Spleen (tissue), 11 donors: ENCODE results near the gene RS1. TPM values are rescaled to one million over a fixed set of nuclear protein-coding genes. Genes with fewer than 3 reads are reported as not detected.

ENCODE experiments used
- DNase-seq: peaks from one replicate; pipeline ENCODE4 v3.0.0-alpha.2; 2020
- H3K27ac ChIP-seq, 8 donors: fragments of 200-600 bp; sonication (generic) in 7 of 8; 1 replicate in 4 of 8; 2 replicates in 4 of 8; pipeline versions ENCODE4 v1.5.0 to v1.8.0; 2016 to 2021; ENCODE audit warnings: inconsistent platforms in 4 of 8, mild to moderate bottlenecking in 4 of 8, moderate library complexity in 1 of 8
- H3K27me3 ChIP-seq, 7 donors: fragments of 200-600 bp; sonication (generic) in 6 of 7; replicated peaks in 1 of 7; 1 replicate in 4 of 7; 2 replicates in 3 of 7; pipeline versions ENCODE4 v1.5.0 to v1.8.0; 2016 to 2021; ENCODE audit warnings: inconsistent platforms in 3 of 7, mild to moderate bottlenecking in 1 of 7
- H3K36me3 ChIP-seq, 6 donors: fragments of 200-600 bp; sonication (generic) in 5 of 6; 1 replicate in 4 of 6; 2 replicates in 2 of 6; pipeline versions ENCODE4 v1.5.0 to v1.8.0; 2016 to 2021; ENCODE audit warnings: inconsistent platforms in 2 of 6
- H3K4me1 ChIP-seq, 6 donors: fragments of 200-600 bp; sonication (generic) in 5 of 6; 1 replicate in 3 of 6; 2 replicates in 3 of 6; pipeline versions ENCODE4 v1.5.0 to v1.8.0; 2016 to 2021; ENCODE audit warnings: inconsistent platforms in 3 of 6
- H3K4me3 ChIP-seq, 8 donors: fragments of 200-600 bp; sonication (generic) in 7 of 8; 1 replicate in 4 of 8; 2 replicates in 4 of 8; pipeline versions ENCODE4 v1.5.0 to v1.8.0; 2016 to 2021; ENCODE audit warnings: inconsistent platforms in 4 of 8, mild to moderate bottlenecking in 4 of 8, moderate library complexity in 2 of 8
- H3K9me3 ChIP-seq, 8 donors: fragments of 200-600 bp; sonication (generic) in 7 of 8; 1 replicate in 4 of 8; 2 replicates in 4 of 8; pipeline versions ENCODE4 v1.5.0 to v1.8.0; 2016 to 2021; ENCODE audit warnings: inconsistent platforms in 4 of 8
- POLR2A ChIP-seq, 3 donors: fragments of 450-650 bp; IDR thresholded peaks; one replicate each; pipeline ENCODE4 v1.5.1; 2017; ENCODE audit warnings: antibody characterized with exemption in 3 of 3, mild to moderate bottlenecking in 1 of 3
- POLR2AphosphoS5 ChIP-seq, 3 donors: sonication (generic); formaldehyde crosslinking; IDR thresholded peaks; one replicate each; pipeline ENCODE4 v1.5.1; 2017; ENCODE audit warnings: antibody characterized with exemption in 3 of 3
- WGBS, 5 donors: extraction: QIAGEN DNeasy Blood & Tissue Kit in 3 of 5; methylation state at CpG; one replicate each; pipeline versions ENCODE4 v1.1.5 to v1.1.7; 2013 to 2018; 5-methylcytosine and 5-hydroxymethylcytosine counted together
- intact Hi-C: fragments of 100-400 bp; cut with DNase I; formaldehyde crosslinking; loops from one replicate; pipeline ENCODE4 v1.15.0; 2023; ENCODE audit warnings: low total_unique reads
- polyA plus RNA-seq, 3 donors: library from polyadenylated mRNA; stranded (reverse); fragments of 200-250 nt; gene quantifications; one replicate each; pipeline ENCODE4 v1.2.1, GENCODE V29; 2013
- total RNA-seq, 7 donors: library from RNA; depleted of rRNA in 3 of 7; stranded (reverse); fragments of >200 nt in 3 of 7; fragmentation: NEBNext Ultra II Directional in 4 of 7; extraction: Animal tissue kit (Norgen Biotek cat#: 25700) in 4 of 7; gene quantifications; one replicate each; pipeline versions ENCODE4 v1.1.0 to v1.2.1, GENCODE V29; 2016 to 2021
- TF ChIP-seq, protein P1 (sequence below), 11 experiments: fragments of 200-600 bp in 7 of 11; fragments of 450-650 bp in 4 of 11; sonication (generic) in 4 of 11; IDR thresholded peaks in 8 of 11; conservative IDR thresholded peaks in 3 of 11; 1 replicate in 7 of 11; 2 replicates in 4 of 11; pipeline versions ENCODE4 v1.4.0 to v1.8.0; 2016 to 2021; ENCODE audit warnings: antibody characterized with exemption in 11 of 11, inconsistent platforms in 4 of 11, mild to moderate bottlenecking in 1 of 11
- donor health status: healthy with polysubstance abuse.
- donor health status: DM: no; HTN: no; CAD: no; lungs with moderate emphysema.
- donor health status: DM: no; HTN: no; CAD: no.
- donor health status: Bipolar disorder and iron deficiency.
- donor health status: healthy.
- donor health status: DM: no; HTN: no; CAD: no.
- donor health status: DM: yes; HTN: yes; CAD: no.

Gene RS1
- total and polyA plus RNA-seq, 10 donors = 0.04 TPM; not detected in 9

DNA sequence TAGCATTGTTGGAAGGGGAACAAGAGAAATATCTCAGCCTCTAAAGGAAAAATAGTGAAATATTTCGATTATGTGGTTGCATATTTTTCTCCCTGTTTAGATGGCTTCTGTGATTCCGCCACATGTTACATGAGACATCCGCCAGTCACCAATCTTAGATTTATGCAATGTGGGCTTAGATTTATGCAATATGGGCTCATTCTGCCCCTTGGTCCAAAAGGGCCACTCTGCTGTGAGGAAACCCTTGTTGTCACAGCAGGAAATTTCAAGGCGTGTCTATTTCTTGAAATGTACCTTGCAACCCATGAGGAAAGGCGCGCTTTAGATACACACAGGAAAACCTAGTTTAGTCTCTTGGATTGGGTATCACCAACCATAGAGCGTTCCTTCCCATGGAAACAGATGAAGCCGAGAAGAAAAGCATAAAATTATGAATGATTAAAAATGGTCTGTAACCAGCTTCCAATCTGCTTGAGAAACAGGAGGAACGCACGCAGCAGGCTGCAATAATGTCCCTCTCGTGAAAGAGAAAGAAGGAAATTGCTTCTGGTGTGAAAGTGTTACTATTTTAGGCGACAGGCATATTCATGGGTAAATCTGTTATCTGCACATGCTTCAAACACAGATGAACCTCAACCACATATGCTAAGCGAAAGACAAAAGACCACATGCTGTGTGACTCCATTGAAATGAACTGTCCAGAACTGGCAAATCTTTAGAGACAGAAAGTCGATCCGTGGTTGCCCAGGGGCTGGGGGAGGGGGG, 3.7 kb downstream of the RS1 start:
- H3K4me3 ChIP-seq = no peak overlapping the region
- 31 to 59% (median 45%) methylated on average over 15 of the region's 15 CpGs for WGBS, 5 donors
- no peaks in the 10 kb centered on the region for H3K36me3 ChIP-seq
- TF ChIP-seq POLR2A (IDR thresholded peaks at IDR 0.05) (no peak), POLR2AphosphoS5 (IDR thresholded peaks at IDR 0.05) (no peak)
- TF ChIP-seq, protein P1, sequence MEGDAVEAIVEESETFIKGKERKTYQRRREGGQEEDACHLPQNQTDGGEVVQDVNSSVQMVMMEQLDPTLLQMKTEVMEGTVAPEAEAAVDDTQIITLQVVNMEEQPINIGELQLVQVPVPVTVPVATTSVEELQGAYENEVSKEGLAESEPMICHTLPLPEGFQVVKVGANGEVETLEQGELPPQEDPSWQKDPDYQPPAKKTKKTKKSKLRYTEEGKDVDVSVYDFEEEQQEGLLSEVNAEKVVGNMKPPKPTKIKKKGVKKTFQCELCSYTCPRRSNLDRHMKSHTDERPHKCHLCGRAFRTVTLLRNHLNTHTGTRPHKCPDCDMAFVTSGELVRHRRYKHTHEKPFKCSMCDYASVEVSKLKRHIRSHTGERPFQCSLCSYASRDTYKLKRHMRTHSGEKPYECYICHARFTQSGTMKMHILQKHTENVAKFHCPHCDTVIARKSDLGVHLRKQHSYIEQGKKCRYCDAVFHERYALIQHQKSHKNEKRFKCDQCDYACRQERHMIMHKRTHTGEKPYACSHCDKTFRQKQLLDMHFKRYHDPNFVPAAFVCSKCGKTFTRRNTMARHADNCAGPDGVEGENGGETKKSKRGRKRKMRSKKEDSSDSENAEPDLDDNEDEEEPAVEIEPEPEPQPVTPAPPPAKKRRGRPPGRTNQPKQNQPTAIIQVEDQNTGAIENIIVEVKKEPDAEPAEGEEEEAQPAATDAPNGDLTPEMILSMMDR (IDR thresholded peaks at IDR 0.05 in 8 of 11, conservative IDR thresholded peaks at IDR 0.05 in 3 of 11) = no peak
- peaks cover 0 to 6% (median 0%) of the 10 kb centered on the region in 6 donors for H3K4me1 ChIP-seq
- DNase-seq = no peak
- H3K9me3 ChIP-seq = no peaks in the 10 kb centered on the region
- H3K27me3 ChIP-seq = no peaks in the 10 kb centered on the region
- intact Hi-C loops = no loop called here
- peak overlapping the region in 4 of 8 donors; percentile 17 to 58 (median 48) for H3K27ac ChIP-seq

DNA sequence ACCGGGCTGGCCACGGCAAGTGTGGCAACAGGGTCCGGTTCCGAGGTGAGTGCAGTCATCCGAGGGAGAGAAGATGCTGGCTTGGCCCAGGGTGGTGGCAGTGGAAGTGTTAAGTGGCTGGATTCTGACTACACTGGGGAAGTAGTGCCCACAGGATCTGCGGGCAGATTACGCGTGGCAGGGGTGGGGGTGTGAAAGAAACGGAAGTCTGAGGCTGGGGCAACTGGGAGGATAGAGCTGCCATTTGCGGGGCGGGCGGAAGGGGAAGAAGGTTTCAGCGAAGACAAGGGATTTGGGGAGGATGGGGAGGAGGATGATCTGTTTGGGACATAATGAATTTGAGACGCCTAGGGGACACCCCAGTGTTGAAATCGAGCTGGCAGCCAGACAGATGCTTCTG, 5.3 kb downstream of the RS1 start:
- intact Hi-C loops = no loop called here
- no peak for DNase-seq
- H3K4me1 ChIP-seq = peaks cover 0 to 6% (median 0%) of the 10 kb centered on the region in 6 donors

DNA sequence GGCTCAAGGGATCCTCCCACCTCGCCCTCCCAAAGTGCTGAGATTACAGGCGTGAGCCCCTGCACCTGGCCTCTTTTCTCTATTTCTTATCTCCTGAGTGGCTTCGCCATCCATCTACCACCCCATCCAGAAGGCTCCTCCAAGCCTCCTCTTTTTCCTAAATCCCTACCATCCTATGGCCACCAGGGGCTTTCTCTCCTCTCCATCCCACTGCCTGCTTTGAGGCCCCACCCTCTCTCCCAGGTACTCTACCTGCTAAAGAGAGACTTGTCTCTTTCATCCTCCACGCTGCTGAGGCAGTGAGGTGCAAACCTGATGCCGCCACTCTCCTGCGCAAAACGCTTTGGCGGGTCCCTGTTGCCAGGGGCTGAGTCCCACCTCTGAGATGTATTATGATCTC, 7.0 kb downstream of the RS1 start:
- no peaks in the 10 kb centered on the region for H3K27me3 ChIP-seq
- WGBS, 5 donors = 83 to 93% (median 87%) methylated on average over 5 to 8 of the region's 8 CpGs
- peaks cover 0 to 6% (median 0%) of the 10 kb centered on the region in 6 donors for H3K4me1 ChIP-seq
- no peaks in the 10 kb centered on the region for H3K9me3 ChIP-seq
- no peak for DNase-seq
- H3K36me3 ChIP-seq = no peaks in the 10 kb centered on the region
- H3K27ac ChIP-seq = no peak overlapping the region
- intact Hi-C loops = no loop called here
- H3K4me3 ChIP-seq = no peak overlapping the region
- TF ChIP-seq POLR2AphosphoS5 (IDR thresholded peaks at IDR 0.05) (no peak), POLR2A (IDR thresholded peaks at IDR 0.05) (no peak)
- TF ChIP-seq, protein P1 (IDR thresholded peaks at IDR 0.05 in 8 of 11, conservative IDR thresholded peaks at IDR 0.05 in 3 of 11) = no peak

More for the DNA sequence above, 5.3 kb downstream of the RS1 start:
- no peak overlapping the region for H3K4me3 ChIP-seq
- no peaks in the 10 kb centered on the region for H3K9me3 ChIP-seq
- no peaks in the 10 kb centered on the region for H3K27me3 ChIP-seq
- no peaks in the 10 kb centered on the region for H3K36me3 ChIP-seq
- TF ChIP-seq, protein P1 (IDR thresholded peaks at IDR 0.05 in 8 of 11, conservative IDR thresholded peaks at IDR 0.05 in 3 of 11) = no peak
- TF ChIP-seq POLR2AphosphoS5 (IDR thresholded peaks at IDR 0.05) = no peak
- no peak for TF ChIP-seq POLR2A (IDR thresholded peaks at IDR 0.05)
- peak overlapping the region in 2 of 8 donors; percentile 11 to 58 for H3K27ac ChIP-seq
- 49 to 74% (median 66%) methylated on average over 14 to 15 of the region's 15 CpGs for WGBS, 5 donors

DNA sequence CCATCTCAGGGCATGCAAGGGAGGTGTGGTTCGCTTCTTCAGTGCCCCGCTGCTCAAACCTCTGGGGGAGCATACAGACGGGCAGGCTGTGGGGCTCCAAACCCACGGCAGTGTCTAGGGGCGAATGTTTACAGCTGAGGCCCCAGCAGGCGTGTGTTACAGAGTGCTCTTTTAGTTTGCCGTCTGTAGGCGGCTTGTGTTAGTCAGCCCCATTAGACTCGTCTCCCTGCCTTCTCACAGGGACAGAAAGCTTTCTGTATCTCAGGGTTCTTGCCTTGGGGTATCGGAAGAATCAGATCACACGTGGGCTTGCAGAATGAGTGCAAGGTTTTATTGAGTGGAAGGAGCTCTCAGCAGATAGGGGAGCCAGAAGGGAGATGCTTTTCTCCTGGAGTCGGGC, 10.6 kb downstream of the RS1 start:
- no peak for DNase-seq
- TF ChIP-seq POLR2A (IDR thresholded peaks at IDR 0.05) (no peak), POLR2AphosphoS5 (IDR thresholded peaks at IDR 0.05) (no peak)
- TF ChIP-seq, protein P1 (IDR thresholded peaks at IDR 0.05 in 8 of 11, conservative IDR thresholded peaks at IDR 0.05 in 3 of 11) = no peak
- no peaks in the 10 kb centered on the region for H3K27me3 ChIP-seq
- H3K27ac ChIP-seq = no peak overlapping the region
- no peaks in the 10 kb centered on the region for H3K4me1 ChIP-seq
- H3K36me3 ChIP-seq = no peaks in the 10 kb centered on the region
- H3K4me3 ChIP-seq = no peak overlapping the region
- no peaks in the 10 kb centered on the region for H3K9me3 ChIP-seq
- WGBS, 5 donors = 77 to 91% (median 89%) methylated on average over 8 to 12 of the region's 12 CpGs
- intact Hi-C loops = no loop called here
